Cardiac atrium fibroblast (primary cell): ENCODE measurements around the gene SGO2. TPM values are rescaled to one million over a fixed set of nuclear protein-coding genes. Genes with fewer than 3 reads are reported as not detected.

Experiments
- total RNA-seq: library from RNA; depleted of rRNA; stranded (reverse); fragments of >200 nt; gene quantifications from 2 replicates; pipeline ENCODE4 v1.2.3, GENCODE V29; 2015

Gene SGO2, protein sequence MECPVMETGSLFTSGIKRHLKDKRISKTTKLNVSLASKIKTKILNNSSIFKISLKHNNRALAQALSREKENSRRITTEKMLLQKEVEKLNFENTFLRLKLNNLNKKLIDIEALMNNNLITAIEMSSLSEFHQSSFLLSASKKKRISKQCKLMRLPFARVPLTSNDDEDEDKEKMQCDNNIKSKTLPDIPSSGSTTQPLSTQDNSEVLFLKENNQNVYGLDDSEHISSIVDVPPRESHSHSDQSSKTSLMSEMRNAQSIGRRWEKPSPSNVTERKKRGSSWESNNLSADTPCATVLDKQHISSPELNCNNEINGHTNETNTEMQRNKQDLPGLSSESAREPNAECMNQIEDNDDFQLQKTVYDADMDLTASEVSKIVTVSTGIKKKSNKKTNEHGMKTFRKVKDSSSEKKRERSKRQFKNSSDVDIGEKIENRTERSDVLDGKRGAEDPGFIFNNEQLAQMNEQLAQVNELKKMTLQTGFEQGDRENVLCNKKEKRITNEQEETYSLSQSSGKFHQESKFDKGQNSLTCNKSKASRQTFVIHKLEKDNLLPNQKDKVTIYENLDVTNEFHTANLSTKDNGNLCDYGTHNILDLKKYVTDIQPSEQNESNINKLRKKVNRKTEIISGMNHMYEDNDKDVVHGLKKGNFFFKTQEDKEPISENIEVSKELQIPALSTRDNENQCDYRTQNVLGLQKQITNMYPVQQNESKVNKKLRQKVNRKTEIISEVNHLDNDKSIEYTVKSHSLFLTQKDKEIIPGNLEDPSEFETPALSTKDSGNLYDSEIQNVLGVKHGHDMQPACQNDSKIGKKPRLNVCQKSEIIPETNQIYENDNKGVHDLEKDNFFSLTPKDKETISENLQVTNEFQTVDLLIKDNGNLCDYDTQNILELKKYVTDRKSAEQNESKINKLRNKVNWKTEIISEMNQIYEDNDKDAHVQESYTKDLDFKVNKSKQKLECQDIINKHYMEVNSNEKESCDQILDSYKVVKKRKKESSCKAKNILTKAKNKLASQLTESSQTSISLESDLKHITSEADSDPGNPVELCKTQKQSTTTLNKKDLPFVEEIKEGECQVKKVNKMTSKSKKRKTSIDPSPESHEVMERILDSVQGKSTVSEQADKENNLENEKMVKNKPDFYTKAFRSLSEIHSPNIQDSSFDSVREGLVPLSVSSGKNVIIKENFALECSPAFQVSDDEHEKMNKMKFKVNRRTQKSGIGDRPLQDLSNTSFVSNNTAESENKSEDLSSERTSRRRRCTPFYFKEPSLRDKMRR
- total RNA-seq = 4.5 and 18.6 TPM in 2 replicates

DNA sequence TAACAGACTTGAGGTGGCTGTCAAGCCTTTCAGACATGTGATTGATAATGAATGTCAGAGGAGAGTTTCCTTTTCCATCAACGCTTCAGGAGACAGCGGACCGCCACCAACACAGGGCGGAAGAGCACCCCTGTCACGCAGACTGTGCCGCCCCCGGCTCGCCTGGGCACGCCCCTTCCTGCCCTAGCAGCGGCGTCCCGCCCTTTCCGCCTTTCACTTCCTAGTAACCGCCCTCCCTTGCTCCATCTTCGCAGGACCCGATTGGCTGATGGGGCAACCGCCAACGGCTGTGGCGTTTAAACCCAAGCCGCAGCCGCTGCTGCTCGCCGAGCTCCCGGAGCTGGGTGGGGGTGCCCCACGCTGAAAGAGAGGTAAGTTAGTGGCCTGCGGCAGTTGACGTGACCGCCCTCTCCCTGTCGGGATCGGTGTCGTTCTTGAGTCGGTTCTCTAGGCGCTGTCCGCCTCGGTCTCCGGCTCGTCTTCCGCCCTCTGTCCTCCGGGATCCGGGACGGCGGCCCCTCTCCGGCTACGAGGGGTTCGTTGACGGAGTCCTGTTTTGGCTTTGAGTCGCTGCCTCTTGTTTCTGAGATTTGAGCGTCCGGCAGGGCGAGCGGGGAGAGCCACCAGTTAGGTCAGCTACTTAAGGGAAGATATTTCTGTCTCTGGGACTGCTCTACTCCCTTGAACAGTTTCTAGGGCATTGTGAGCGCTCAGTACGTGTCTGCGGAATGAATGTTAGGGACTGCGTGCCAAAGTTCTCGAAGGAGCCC, at the start of gene SGO2:
Gene SGO2, plus strand, starts transcription at position 326 of the 770 bp plus-strand sequence. CDS start 6,769 bp downstream, outside the sequence.

DNA sequence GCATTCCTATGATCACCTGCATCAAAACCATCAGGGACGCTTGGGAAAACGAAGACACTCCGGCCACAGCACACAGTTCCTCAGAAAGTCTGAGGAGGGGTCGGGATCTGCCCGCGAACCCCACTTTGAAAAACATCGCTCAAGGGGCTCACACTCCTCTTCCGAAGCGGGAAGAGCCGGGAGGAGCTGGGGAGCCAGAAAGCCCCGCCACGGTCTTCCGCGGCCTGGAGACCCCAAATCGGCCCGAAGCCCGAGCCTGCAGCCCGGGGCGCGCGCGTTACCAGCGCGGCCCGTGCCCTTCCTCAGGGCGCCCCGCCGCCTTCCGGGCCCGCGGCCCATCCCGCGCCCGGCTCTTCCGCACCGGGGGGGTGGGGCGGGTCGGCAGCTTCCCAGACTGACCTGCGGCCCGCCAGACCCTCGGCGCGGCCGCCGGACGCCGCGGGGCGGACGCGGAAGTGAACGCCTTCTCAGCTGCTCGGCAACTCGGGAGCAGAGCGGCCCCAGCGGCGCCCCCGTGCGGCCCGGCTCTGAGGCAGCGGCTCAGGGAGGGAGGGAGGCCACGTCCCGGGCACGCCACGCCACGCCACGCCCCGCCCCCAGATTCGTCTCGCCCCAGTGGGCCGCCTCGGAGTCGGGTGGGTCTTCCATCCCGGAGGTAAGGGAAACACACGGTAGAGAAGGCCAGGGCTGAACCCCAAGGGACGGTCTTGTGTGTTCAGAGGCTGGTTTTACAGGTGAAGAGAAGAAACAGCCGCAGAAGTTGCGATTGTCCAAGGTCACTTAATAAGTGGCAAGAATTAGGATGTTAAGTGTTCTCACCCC, 16.2 kb upstream of the SGO2 start, which contains the start of gene KCTD18:
Gene KCTD18, minus strand, starts transcription at position 457 of the 822 bp plus-strand sequence. CDS start 3,052 bp downstream, outside the sequence.

DNA sequence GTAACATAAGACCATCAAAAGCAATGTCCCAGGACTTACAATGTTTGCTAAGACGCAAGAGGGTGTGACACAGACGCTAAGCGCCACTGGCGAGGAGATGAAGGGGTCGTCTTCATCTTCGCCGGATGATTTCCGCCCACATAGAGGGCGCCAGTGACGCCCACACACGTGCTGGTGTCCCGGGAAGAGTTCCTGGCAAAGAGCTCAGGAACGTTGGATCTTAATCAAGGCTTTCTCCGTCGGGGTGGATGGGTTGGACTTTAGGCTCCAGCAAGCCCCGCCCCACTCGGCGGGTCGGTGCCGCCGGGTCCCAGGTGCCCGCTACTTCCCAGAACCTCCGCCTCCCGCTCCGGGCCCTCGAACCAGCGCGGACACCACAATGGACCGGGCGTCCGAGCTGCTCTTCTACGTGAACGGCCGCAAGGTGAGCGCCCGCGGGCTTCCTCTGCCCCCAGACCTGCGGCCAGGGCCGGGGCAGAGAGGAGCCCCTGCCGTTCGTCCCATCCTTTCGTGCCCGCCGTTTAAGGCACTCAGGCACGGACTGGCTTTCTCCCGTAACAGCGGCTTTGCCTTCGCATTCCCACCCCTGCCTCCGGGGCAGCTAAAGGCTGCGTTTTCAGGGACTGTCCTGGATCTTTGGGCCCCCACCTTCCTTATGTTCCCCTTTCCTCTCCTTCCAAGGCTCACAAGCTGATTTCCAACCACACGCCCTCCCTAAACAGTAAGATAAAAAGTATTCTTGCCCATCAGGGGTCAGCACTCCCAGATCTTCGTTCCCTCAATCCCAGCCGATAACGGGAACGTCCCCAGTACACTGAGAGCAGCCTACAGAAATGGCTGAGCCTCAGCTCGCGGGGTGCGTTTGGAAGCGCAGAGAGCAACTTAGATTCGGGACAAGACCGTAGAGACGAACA, 60.0 kb downstream of the SGO2 start, which contains the start of gene AOX1:
Gene AOX1, plus strand, starts transcription at position 285 of the 914 bp plus-strand sequence. Its CDS starts 95 bp downstream, at position 380.

Other genes with a start within 250 kb of the SGO2 start
- gene SPATS2L, start 219.5 kb upstream of the SGO2 start, total RNA-seq = 65.7 and 70.6 TPM in 2 replicates
- gene KCTD18, start 16.1 kb upstream of the SGO2 start, total RNA-seq = 14.6 and 27.3 TPM in 2 replicates
- 47.5 and 76.8 TPM in 2 replicates for gene AOX1, start 59.8 kb downstream of the SGO2 start, total RNA-seq